NCI-H526 treated with DMSO at 0.1 percent for 48 hours (cell line): ENCODE results near the gene ZNF593.

Experiments used
- DNase-seq: peaks from one replicate; lab custom pipeline; 2025; lab: John Stamatoyannopoulos, UW

ZNF593 gene

GRCh38 chr1:26169198-26169554, 532 bp upstream of the ZNF593 start:
- DNase-seq, result no peak

- DNase-seq, result no peak
Measured at GRCh38 chr1:26170472-26170821, 739 bp downstream of the ZNF593 start.

- no peak for DNase-seq
Measured at GRCh38 chr1:26171084-26172072, 1.7 kb downstream of the ZNF593 start, which contains the start of gene ZNF593OS. TSS of gene ZNF593OS (minus strand) at chr1:26171832. CDS start at chr1:26171661, 171 bp downstream.

- no peak for DNase-seq
Measured at GRCh38 chr1:26175346-26175745, 5.6 kb downstream of the ZNF593 start.

GRCh38 chr1:26177182-26177684, 7.5 kb downstream of the ZNF593 start, which contains the start of gene CNKSR1:
TSS of gene CNKSR1 (plus strand) at chr1:26177491. CDS start at chr1:26177548, 57 bp downstream.
- peak; percentile 55 for DNase-seq

- DNase-seq, result no peak
Measured at GRCh38 chr1:26180010-26180506, 10.3 kb downstream of the ZNF593 start.

- no peak for DNase-seq
Measured at GRCh38 chr1:26181586-26182382, 12.1 kb downstream of the ZNF593 start.

GRCh38 chr1:26182383-26182696, 12.6 kb downstream of the ZNF593 start:
- DNase-seq, result no peak

GRCh38 chr1:26184086-26184485, 14.4 kb downstream of the ZNF593 start:
- no peak for DNase-seq

- DNase-seq, result no peak
Measured at GRCh38 chr1:26184883-26185282, 15.2 kb downstream of the ZNF593 start.

GRCh38 chr1:26187882-26188281, 18.2 kb downstream of the ZNF593 start:
- DNase-seq, result no peak

GRCh38 chr1:26188477-26188876, 18.8 kb downstream of the ZNF593 start:
- DNase-seq, result no peak

GRCh38 chr1:26189331-26189730, 19.6 kb downstream of the ZNF593 start:
- no peak for DNase-seq

- DNase-seq, result no peak
Measured at GRCh38 chr1:26189751-26190275, 20.1 kb downstream of the ZNF593 start.

GRCh38 chr1:26190373-26190987, 20.8 kb downstream of the ZNF593 start, which contains the start of gene CATSPER4:
TSS of gene CATSPER4 (plus strand) at chr1:26190602. CDS start at chr1:26190628, 26 bp downstream.
- peak; percentile 12 for DNase-seq

GRCh38 chr1:26191739-26192138, 22.0 kb downstream of the ZNF593 start:
- DNase-seq, result no peak

GRCh38 chr1:26195805-26196204, 26.1 kb downstream of the ZNF593 start:
- no peak for DNase-seq

GRCh38 chr1:26197301-26197700, 27.6 kb downstream of the ZNF593 start:
- DNase-seq, result no peak

- no peak for DNase-seq
Measured at GRCh38 chr1:26197813-26198212, 28.1 kb downstream of the ZNF593 start.

GRCh38 chr1:26200413-26200812, 30.7 kb downstream of the ZNF593 start:
- DNase-seq, result no peak

- DNase-seq, result no peak
Measured at GRCh38 chr1:26203642-26204318, 34.1 kb downstream of the ZNF593 start.
